CD4-positive, alpha-beta memory T cell (primary cell): ENCODE data around the gene SNAPC5. TPM values are rescaled to one million over a fixed set of nuclear protein-coding genes. Genes with fewer than 3 reads are reported as not detected.

Experiments
- CTCF ChIA-PET: fragments of 350-600 bp; sonication (Branson Sonifier 250); formaldehyde crosslinking; loops from one replicate; lab custom pipeline; 2021; ENCODE audit warnings: inconsistent platforms; ENCODE audit not compliant: partially characterized antibody; lab: Charles Lee
- POLR2A ChIA-PET: fragments of 350-600 bp; sonication (Branson Sonifier 250); formaldehyde crosslinking; loops from one replicate; lab custom pipeline; 2021; ENCODE audit not compliant: partially characterized antibody; lab: Charles Lee
- DNase-seq, 5 donors: peaks; one replicate each; pipeline versions ENCODE4 v3.0.0 to v3.0.0-alpha.2; 2020 to 2022; ENCODE audit warnings: mixed read lengths in 1 of 5
- H3K27ac ChIP-seq: one replicate; pipeline ENCODE4 v1.7.0; 2013; ENCODE audit warnings: low read depth, low read length
- H3K27me3 ChIP-seq: 2 replicates; pipeline ENCODE4 v1.7.0; 2013; ENCODE audit warnings: mild to moderate bottlenecking, low read length, moderate library complexity; ENCODE audit not compliant: insufficient read depth
- H3K36me3 ChIP-seq: 2 replicates; pipeline ENCODE4 v1.7.0; 2013; ENCODE audit warnings: mild to moderate bottlenecking, low read length, moderate library complexity; ENCODE audit not compliant: insufficient read depth
- H3K4me1 ChIP-seq: 2 replicates; pipeline ENCODE4 v1.7.0; 2013; ENCODE audit warnings: mild to moderate bottlenecking, low read length, moderate library complexity; ENCODE audit not compliant: insufficient read depth
- H3K4me3 ChIP-seq, 2 donors: one replicate each; pipeline ENCODE4 v1.7.0; 2013; ENCODE audit warnings: low read length in 2 of 2, mild to moderate bottlenecking in 1 of 2
- H3K9me3 ChIP-seq, 2 donors: one replicate each; pipeline ENCODE4 v1.7.0; 2013; ENCODE audit warnings: low read length in 2 of 2, control low read depth in 1 of 2; ENCODE audit not compliant: control insufficient read depth in 1 of 2
- H3K27ac Mint-ChIP-seq, 7 donors: one replicate each; pipeline ENCODE4 v1.8.0; 2020 to 2021; ENCODE audit warnings: mixed read lengths in 7 of 7, mild to moderate bottlenecking in 6 of 7, inconsistent platforms in 3 of 7, moderate library complexity in 3 of 7
- H3K27me3 Mint-ChIP-seq, 2 donors: one replicate each; pipeline ENCODE4 v1.8.0; 2020 to 2021; ENCODE audit warnings: mixed read lengths in 2 of 2
- H3K36me3 Mint-ChIP-seq, 2 donors: one replicate each; pipeline ENCODE4 v1.8.0; 2020 to 2021; ENCODE audit warnings: mixed read lengths in 2 of 2, inconsistent platforms in 1 of 2, mild to moderate bottlenecking in 1 of 2
- H3K4me1 Mint-ChIP-seq, 4 donors: one replicate each; pipeline ENCODE4 v1.8.0; 2020 to 2021; ENCODE audit warnings: mixed read lengths in 4 of 4, mild to moderate bottlenecking in 1 of 4
- H3K4me3 Mint-ChIP-seq, 8 donors: one replicate each; pipeline ENCODE4 v1.8.0; 2020 to 2021; ENCODE audit warnings: mixed read lengths in 8 of 8, mild to moderate bottlenecking in 7 of 8, moderate library complexity in 6 of 8, inconsistent platforms in 3 of 8
- H3K9me3 Mint-ChIP-seq, 8 donors: one replicate each; pipeline ENCODE4 v1.8.0; 2020 to 2021; ENCODE audit warnings: mixed read lengths in 8 of 8, mild to moderate bottlenecking in 5 of 8, inconsistent platforms in 3 of 8, moderate library complexity in 1 of 8
- intact Hi-C: fragments of 100-400 bp; cut with micrococcal nuclease; formaldehyde crosslinking; loops from one replicate; pipeline ENCODE4 v1.15.1; 2023
- polyA plus RNA-seq, 2 donors: library from polyadenylated mRNA; unstranded; fragments of 300-500 nt; fragmentation: Illumina TruSeq; gene quantifications; one replicate each; pipeline ENCODE4 v1.2.3, GENCODE V29; 2021
- total RNA-seq, 2 experiments: library from RNA; stranded (reverse); gene quantifications; one replicate each; pipeline ENCODE4 v1.2.3, GENCODE V29; 2021

SNAPC5 gene, protein sequence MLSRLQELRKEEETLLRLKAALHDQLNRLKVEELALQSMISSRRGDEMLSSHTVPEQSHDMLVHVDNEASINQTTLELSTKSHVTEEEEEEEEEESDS
- 10 to 100 TPM; 32.5 to 36.6 TPM for total RNA-seq
- 10 to 100 TPM; 58.2 to 76.1 TPM for polyA plus RNA-seq

GRCh38 chr15:66497502-66498455, at the start of gene SNAPC5:
TSS of gene SNAPC5 (minus strand) at chr15:66497762. CDS start at chr15:66497731, 31 bp downstream.
- Mint-ChIP-seq H3K27ac (peak within 1 kb of the TSS; percentile 96 to 99 (median 99)), H3K9me3 (peaks cover 0 to 2% (median 0%) of the 10 kb centered on the region in 8 donors), H3K27me3 (no peaks in the 10 kb centered on the region), H3K4me3 (peak within 1 kb of the TSS; percentile 95 to 98 (median 97)), H3K4me1 (peaks cover 30 to 75% (median 50%) of the 10 kb centered on the region in 4 donors), H3K36me3 (peaks cover 47 to 88% of the 10 kb centered on the region in 2 donors)
- Histone ChIP-seq H3K9me3 (no peaks in the 10 kb centered on the region), H3K4me3 (peak within 1 kb of the TSS; percentile 86 to 90), H3K4me1 (peaks cover 50% of the 10 kb centered on the region), H3K27ac (peak within 1 kb of the TSS; percentile 89), H3K27me3 (no peaks in the 10 kb centered on the region), H3K36me3 (peaks cover 68% of the 10 kb centered on the region)
- intact Hi-C loops, result loop anchor here (1.0 to 5.0 kb wide), 7 partner anchors 8 to 629 kb away; partner anchors contain the start of genes DIS3L, MAP2K1, MEGF11 and RAB11A
- peak; percentile 96 to 97 (median 96) for DNase-seq
- POLR2A ChIA-PET, result interaction anchor here (0.6 to 6.0 kb wide), 18 partner anchors 9 to 205 kb away, joined by 3 to 119 read pairs (median 6); partner anchors contain the start of genes DIS3L, MAP2K1, TIPIN and ZWILCH
- CTCF ChIA-PET, result interaction anchor here (0.6 to 6.0 kb wide), 35 partner anchors 8 to 247 kb away, joined by 3 to 119 read pairs (median 4); partner anchors contain the start of genes MAP2K1, MEGF11 and TIPIN

DNA sequence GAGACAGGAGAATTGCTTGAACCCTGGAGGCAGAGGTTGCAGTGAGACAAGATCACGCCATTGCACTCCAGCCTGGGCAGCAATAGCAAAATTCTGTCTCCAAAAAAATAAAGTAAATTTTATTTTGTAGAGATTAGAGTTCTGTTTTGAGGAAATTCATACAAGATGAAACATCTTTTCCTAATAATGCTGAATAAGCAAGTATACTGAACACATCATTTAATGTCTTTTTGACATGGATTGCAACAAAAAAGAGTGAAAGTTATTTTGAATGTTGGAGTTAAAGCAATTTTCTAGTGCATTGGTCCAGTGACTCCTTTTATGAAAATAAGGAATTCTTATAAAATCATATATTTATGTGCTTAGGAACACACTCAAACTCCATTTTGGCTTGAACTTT, 47.7 kb upstream of the SNAPC5 start:
- no peak overlapping the region for H3K4me3 Mint-ChIP-seq
- H3K4me1 Mint-ChIP-seq, result no peaks in the 10 kb centered on the region
- no peak overlapping the region for H3K27ac ChIP-seq
- peaks cover 0 to 1% (median 0%) of the 10 kb centered on the region in 8 donors for H3K9me3 Mint-ChIP-seq
- no peak overlapping the region for H3K27ac Mint-ChIP-seq
- H3K4me3 ChIP-seq, result no peak overlapping the region
- intact Hi-C loops, result no loop called here
- H3K9me3 ChIP-seq, result no peaks in the 10 kb centered on the region
- POLR2A ChIA-PET, result no interaction called here
- H3K36me3 ChIP-seq, result no peaks in the 10 kb centered on the region
- H3K27me3 Mint-ChIP-seq, result no peaks in the 10 kb centered on the region
- H3K36me3 Mint-ChIP-seq, result peaks cover 29 to 32% of the 10 kb centered on the region in 2 donors
- no peak for DNase-seq
- CTCF ChIA-PET, result no interaction called here
- no peaks in the 10 kb centered on the region for H3K4me1 ChIP-seq
- no peaks in the 10 kb centered on the region for H3K27me3 ChIP-seq

GRCh38 chr15:66542896-66543295, 45.3 kb upstream of the SNAPC5 start:
- H3K27ac ChIP-seq, result no peak overlapping the region
- no peaks in the 10 kb centered on the region for H3K27me3 ChIP-seq
- Mint-ChIP-seq H3K27me3 (no peaks in the 10 kb centered on the region), H3K4me3 (no peak overlapping the region), H3K9me3 (peaks cover 0 to 1% (median 0%) of the 10 kb centered on the region in 8 donors), H3K36me3 (peaks cover 35 to 37% of the 10 kb centered on the region in 2 donors), H3K27ac (no peak overlapping the region), H3K4me1 (no peaks in the 10 kb centered on the region)
- intact Hi-C loops, result no loop called here
- DNase-seq, result no peak
- CTCF ChIA-PET, result interaction anchor here (0.9 kb wide), 1 partner anchor 15 kb away, joined by 3 read pairs; no protein-coding TSS in a partner anchor
- no peak overlapping the region for H3K4me3 ChIP-seq
- no peaks in the 10 kb centered on the region for H3K9me3 ChIP-seq
- POLR2A ChIA-PET, result no interaction called here
- H3K36me3 ChIP-seq, result no peaks in the 10 kb centered on the region
- H3K4me1 ChIP-seq, result no peaks in the 10 kb centered on the region

DNA sequence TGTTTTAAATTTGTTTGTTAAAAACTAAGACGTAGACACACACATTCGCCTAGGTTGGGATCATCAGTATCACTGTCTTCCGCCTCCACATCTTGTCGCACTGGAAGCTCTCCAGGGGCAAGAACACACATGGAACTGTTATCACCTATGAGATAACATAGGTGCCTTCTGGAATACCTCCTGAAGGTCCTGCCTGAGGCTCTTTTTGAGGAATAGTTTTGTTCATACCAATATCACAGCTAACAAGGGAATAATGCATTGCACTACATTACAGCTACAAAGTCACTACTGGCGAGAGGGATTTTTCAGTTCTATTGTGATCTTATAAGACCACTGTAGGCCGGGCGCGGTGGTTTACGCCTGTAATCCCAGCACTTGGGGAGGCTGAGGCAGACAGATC, 37.5 kb upstream of the SNAPC5 start:
- Mint-ChIP-seq H3K4me1 (no peaks in the 10 kb centered on the region), H3K36me3 (peaks cover 32 to 37% of the 10 kb centered on the region in 2 donors), H3K27ac (no peak overlapping the region), H3K4me3 (no peak overlapping the region), H3K27me3 (no peaks in the 10 kb centered on the region), H3K9me3 (no peaks in the 10 kb centered on the region)
- Histone ChIP-seq H3K36me3 (peaks cover 3% of the 10 kb centered on the region), H3K4me1 (no peaks in the 10 kb centered on the region), H3K4me3 (no peak overlapping the region), H3K27me3 (no peaks in the 10 kb centered on the region), H3K27ac (no peak overlapping the region), H3K9me3 (no peaks in the 10 kb centered on the region)
- POLR2A ChIA-PET, result no interaction called here
- CTCF ChIA-PET, result no interaction called here
- no peak for DNase-seq
- intact Hi-C loops, result no loop called here

DNA sequence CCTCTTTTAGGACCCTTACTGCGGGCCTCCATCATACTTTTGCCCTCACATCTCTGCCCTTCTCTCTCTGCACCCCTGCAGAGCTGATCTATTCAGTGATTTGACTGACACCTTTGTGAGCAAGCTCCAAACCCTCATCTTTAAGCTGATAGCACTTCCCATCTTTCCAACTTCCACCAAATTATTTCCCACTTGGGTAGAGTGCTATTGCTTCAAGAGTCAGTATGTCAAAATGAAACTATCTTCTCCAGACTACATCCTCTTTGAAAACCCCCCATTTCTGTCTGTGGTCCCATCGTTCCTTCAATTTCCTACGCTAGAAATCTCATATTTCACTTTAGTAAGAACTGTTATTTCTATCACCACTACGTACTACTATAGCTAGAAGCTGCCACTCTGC, 27.3 kb upstream of the SNAPC5 start:
- ChIA-PET POLR2A (no interaction called here), CTCF (no interaction called here)
- no peaks in the 10 kb centered on the region for H3K9me3 ChIP-seq
- no peak for DNase-seq
- no peak overlapping the region for H3K4me3 ChIP-seq
- H3K9me3 Mint-ChIP-seq, result no peaks in the 10 kb centered on the region
- peaks cover 5% of the 10 kb centered on the region for H3K36me3 ChIP-seq
- peaks cover 0 to 2% (median under 1%) of the 10 kb centered on the region in 4 donors for H3K4me1 Mint-ChIP-seq
- no peaks in the 10 kb centered on the region for H3K4me1 ChIP-seq
- H3K4me3 Mint-ChIP-seq, result no peak overlapping the region
- no peaks in the 10 kb centered on the region for H3K27me3 Mint-ChIP-seq
- peak overlapping the region in 2 of 7 donors; percentile 36 to 43 for H3K27ac Mint-ChIP-seq
- intact Hi-C loops, result no loop called here
- H3K27me3 ChIP-seq, result no peaks in the 10 kb centered on the region
- H3K36me3 Mint-ChIP-seq, result peaks cover 26 to 51% of the 10 kb centered on the region in 2 donors
- H3K27ac ChIP-seq, result no peak overlapping the region

GRCh38 chr15:66523926-66524325, 26.4 kb upstream of the SNAPC5 start:
- Mint-ChIP-seq H3K9me3 (no peaks in the 10 kb centered on the region), H3K27ac (no peak overlapping the region), H3K36me3 (peaks cover 21 to 46% of the 10 kb centered on the region in 2 donors), H3K27me3 (no peaks in the 10 kb centered on the region), H3K4me3 (no peak overlapping the region), H3K4me1 (peaks cover 0 to 2% (median under 1%) of the 10 kb centered on the region in 4 donors)
- ChIA-PET CTCF (no interaction called here), POLR2A (no interaction called here)
- no peaks in the 10 kb centered on the region for H3K9me3 ChIP-seq
- H3K4me3 ChIP-seq, result no peak overlapping the region
- H3K27ac ChIP-seq, result no peak overlapping the region
- H3K36me3 ChIP-seq, result peaks cover 5% of the 10 kb centered on the region
- intact Hi-C loops, result no loop called here
- H3K27me3 ChIP-seq, result no peaks in the 10 kb centered on the region
- no peaks in the 10 kb centered on the region for H3K4me1 ChIP-seq
- DNase-seq, result no peak

DNA sequence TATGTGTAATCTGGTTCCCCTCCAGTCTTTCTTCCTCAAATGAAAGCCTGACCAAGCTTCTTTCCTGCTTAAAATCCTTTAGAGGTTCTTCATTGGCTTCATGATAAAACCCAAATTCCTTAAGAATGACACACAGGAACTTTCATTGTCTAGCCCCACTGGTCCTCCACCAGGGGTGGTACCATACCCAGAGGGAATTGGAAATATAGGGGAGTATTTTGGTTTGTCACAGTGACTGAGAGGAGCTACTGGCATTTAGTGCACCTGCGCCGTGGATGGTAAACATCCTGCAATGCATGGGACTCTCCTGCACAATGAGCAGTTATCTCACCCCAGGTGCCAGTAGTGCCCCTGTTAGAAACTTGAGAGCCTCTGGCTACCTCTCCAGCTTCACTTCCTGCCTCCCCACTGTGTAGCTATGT, 18.4 kb upstream of the SNAPC5 start:
- no peaks in the 10 kb centered on the region for H3K27me3 ChIP-seq
- H3K4me1 ChIP-seq, result no peaks in the 10 kb centered on the region
- no peaks in the 10 kb centered on the region for H3K9me3 ChIP-seq
- POLR2A ChIA-PET, result no interaction called here
- intact Hi-C loops, result no loop called here
- H3K36me3 ChIP-seq, result no peaks in the 10 kb centered on the region
- Mint-ChIP-seq H3K9me3 (no peaks in the 10 kb centered on the region), H3K4me3 (no peak overlapping the region), H3K27me3 (no peaks in the 10 kb centered on the region), H3K27ac (peak overlapping the region in 1 of 7 donors; percentile 81), H3K36me3 (peaks cover 16 to 21% of the 10 kb centered on the region in 2 donors), H3K4me1 (no peaks in the 10 kb centered on the region)
- no peak overlapping the region for H3K27ac ChIP-seq
- no peak overlapping the region for H3K4me3 ChIP-seq
- CTCF ChIA-PET, result no interaction called here
- no peak for DNase-seq
